ENCODE results near the gene DENND1C. TPM values are rescaled to one million over a fixed set of nuclear protein-coding genes. Genes with fewer than 3 reads are reported as not detected.

Gene DENND1C
- total RNA-seq: 9.2 TPM

GRCh38 chr19:6481541-6482342, at the start of gene DENND1C:
TSS of gene DENND1C (minus strand) at chr19:6481787. CDS start at chr19:6481695, 92 bp downstream.
- peak; percentile 35 to 83 (median 68) for DNase-seq (ENCODE audit: low read depth in 2 of 3, low spot score in 2 of 3)

- peak; percentile 60 to 78 (median 69) for DNase-seq (ENCODE audit: low read depth in 2 of 3, low spot score in 2 of 3)
Measured at GRCh38 chr19:6530386-6531162, 49.0 kb upstream of the DENND1C start, which contains the start of gene TNFSF9. TSS of gene TNFSF9 (plus strand) at chr19:6531026. CDS start at chr19:6531037, 11 bp downstream.

- no peak for DNase-seq (ENCODE audit: low read depth in 2 of 3, low spot score in 2 of 3)
Measured at GRCh38 chr19:6529937-6530385, 48.4 kb upstream of the DENND1C start.

- DNase-seq (ENCODE audit: low read depth in 2 of 3, low spot score in 2 of 3): no peak
Measured at GRCh38 chr19:6529351-6529750, 47.8 kb upstream of the DENND1C start.

GRCh38 chr19:6528544-6529121, 47.0 kb upstream of the DENND1C start:
- peak in 2 of 3 donors; percentile 57 to 58 for DNase-seq (ENCODE audit: low read depth in 2 of 3, low spot score in 2 of 3)

GRCh38 chr19:6527893-6528543, 46.4 kb upstream of the DENND1C start:
- no peak for DNase-seq (ENCODE audit: low read depth in 2 of 3, low spot score in 2 of 3)

GRCh38 chr19:6524311-6524710, 42.7 kb upstream of the DENND1C start:
- no peak for DNase-seq (ENCODE audit: low read depth in 2 of 3, low spot score in 2 of 3)

GRCh38 chr19:6522712-6523111, 41.1 kb upstream of the DENND1C start:
- no peak for DNase-seq (ENCODE audit: low read depth in 2 of 3, low spot score in 2 of 3)

GRCh38 chr19:6521718-6522646, 40.4 kb upstream of the DENND1C start:
- DNase-seq (ENCODE audit: low read depth in 2 of 3, low spot score in 2 of 3): no peak

GRCh38 chr19:6519289-6519688, 37.7 kb upstream of the DENND1C start:
- no peak for DNase-seq (ENCODE audit: low read depth in 2 of 3, low spot score in 2 of 3)

- DNase-seq (ENCODE audit: low read depth in 2 of 3, low spot score in 2 of 3): no peak
Measured at GRCh38 chr19:6518145-6518911, 36.7 kb upstream of the DENND1C start.

GRCh38 chr19:6516659-6517291, 35.2 kb upstream of the DENND1C start:
- peak; percentile 84 to 91 (median 86) for DNase-seq (ENCODE audit: low read depth in 2 of 3, low spot score in 2 of 3)

- peak in 2 of 3 donors; percentile 85 to 90 for DNase-seq (ENCODE audit: low read depth in 2 of 3, low spot score in 2 of 3)
Measured at GRCh38 chr19:6516018-6516658, 34.6 kb upstream of the DENND1C start.

GRCh38 chr19:6514926-6515544, 33.4 kb upstream of the DENND1C start:
- DNase-seq (ENCODE audit: low read depth in 2 of 3, low spot score in 2 of 3): no peak

- DNase-seq (ENCODE audit: low read depth in 2 of 3, low spot score in 2 of 3): no peak
Measured at GRCh38 chr19:6514089-6514488, 32.5 kb upstream of the DENND1C start.

GRCh38 chr19:6510618-6511017, 29.0 kb upstream of the DENND1C start:
- DNase-seq (ENCODE audit: low read depth in 2 of 3, low spot score in 2 of 3): no peak
